ENCODE results near the gene FAM20B.

- TF ChIP-seq EZH2 (IDR thresholded peaks at IDR 0.05; ENCODE audit: borderline replicate concordance, low read length) (no peak), CTCF (IDR thresholded peaks at IDR 0.05; ENCODE audit: low read length) (no peak)
These were observed 35.9 kb downstream of the FAM20B start for GRCh38 chr1:179061360-179062282.

Data from OCI-LY1 (cell line).